GM19023 (cell line): ENCODE results near the gene LPCAT1.

Source experiments
- ATAC-seq: cut with Tn5 transposase; IDR thresholded peaks from one replicate; pipeline ENCODE4 v1.9.1; 2021; ENCODE audit warnings: mild to moderate bottlenecking, moderate library complexity; ENCODE audit not compliant: unreplicated experiment

LPCAT1 gene

DNA sequence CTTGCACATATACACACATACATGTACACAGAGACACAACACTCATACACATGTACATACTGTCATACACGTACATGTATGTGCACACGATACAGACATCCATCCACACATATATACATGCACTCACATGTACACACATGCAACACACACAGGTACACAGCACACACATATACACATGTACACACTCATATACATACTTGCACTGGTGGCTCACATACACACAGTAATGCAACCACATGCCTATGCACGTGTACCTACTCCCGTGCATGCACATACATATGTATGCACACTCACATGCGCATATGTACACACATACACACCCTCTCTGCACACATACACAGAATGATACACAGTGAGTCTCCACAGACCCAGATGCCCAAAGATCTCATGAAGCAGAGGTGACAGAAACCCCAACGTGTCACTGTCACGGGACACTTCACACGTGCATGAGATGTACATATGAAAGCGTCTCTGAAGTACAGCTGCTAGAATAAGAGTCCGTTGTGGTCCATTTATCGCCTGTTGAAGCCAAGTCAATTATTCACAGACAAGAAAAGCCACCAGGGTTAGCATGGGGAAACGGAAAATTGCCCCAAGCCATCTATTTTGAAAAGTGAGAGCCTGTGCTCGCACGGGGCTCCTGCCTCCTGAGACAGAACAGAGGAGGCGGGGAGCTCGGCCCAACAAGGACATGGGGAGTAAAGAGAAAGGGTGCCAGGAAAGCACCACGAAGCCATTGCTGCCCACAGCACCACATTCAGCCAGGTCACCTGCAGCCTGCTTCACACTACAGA lies 24.9 kb downstream of the LPCAT1 start:
- peak; percentile 36 for ATAC-seq

DNA sequence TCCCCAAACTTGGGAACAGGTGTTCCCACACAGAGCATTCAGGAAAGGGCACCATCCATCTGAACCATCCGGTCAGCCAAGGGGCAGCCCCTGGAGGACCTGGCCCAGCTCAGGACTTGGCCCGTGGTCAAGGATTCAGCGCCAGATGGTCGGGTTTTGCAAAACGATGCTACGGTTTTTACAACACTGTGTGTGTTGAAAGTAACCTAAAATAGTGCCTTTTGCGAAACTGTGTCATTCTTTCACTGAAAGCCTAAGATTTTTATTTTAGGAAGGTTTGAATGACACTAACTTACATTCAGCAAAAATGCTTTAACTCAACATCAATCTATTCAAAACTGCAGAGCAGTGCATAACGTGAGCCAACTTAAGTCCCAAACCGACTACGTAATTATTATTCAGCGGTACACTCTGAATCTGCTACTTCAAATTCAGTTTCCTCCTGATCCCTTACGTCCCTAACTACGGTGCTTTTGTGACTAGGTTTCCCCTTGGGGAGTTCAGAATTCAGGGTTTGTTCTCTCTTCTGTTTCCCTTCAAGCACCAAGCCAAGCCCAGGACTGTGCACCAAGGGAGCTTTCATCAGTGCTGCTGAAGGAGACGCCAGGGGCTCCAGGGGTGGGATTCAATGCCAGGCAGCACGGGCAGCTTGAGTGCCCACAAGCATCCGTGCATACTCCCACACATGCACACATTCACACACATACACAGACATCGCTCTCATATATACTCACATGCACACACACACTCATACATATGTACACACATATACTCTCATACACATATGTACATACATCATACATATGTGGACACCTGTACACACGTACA lies 25.8 kb downstream of the LPCAT1 start:
- ATAC-seq: peak; percentile 31

DNA sequence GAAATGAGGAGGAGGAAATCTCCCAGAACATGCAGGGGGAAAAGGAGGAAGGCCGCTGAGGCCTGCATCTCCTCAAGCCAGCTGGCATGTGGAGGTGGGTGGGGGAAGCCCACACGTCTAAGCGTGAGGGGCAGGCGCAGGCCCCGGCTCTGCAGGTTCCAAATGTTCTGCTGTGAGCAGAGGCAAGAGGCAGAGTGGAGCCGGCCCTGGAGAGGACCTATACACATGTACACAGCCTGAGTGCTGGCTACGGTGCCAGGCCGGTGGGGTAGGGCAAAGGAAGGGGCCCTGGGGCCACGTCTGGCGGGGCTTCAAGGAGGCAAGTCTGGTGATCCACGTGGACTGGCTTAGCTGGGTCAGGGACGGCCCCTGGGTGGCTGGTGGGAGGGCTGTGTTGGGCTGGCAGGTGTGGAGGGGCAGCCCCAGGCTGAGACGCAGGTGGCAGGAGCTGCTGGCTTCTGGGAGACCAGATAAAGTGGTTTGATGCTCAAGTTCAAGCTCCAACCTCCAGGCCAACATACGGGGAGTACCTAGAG lies 26.4 kb downstream of the LPCAT1 start:
- ATAC-seq: peak; percentile 42

DNA sequence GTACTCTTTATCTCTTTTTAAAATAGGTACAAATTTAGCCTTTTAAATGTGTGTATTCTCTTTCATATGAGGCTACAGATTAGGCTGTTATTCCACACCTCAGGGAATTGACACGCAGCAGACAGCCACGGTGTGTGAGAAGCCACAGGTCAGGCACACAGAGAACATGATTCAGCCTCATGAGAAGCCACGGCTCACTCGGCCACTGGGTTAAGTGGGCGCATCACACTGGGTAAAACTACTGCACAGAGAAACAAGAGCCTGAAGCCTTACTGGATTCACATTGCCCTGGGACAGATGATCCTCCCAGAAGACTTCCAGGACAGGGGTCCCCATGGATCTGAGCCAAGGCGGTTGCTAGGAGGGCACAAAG lies 28.2 kb downstream of the LPCAT1 start:
- no peak for ATAC-seq

DNA sequence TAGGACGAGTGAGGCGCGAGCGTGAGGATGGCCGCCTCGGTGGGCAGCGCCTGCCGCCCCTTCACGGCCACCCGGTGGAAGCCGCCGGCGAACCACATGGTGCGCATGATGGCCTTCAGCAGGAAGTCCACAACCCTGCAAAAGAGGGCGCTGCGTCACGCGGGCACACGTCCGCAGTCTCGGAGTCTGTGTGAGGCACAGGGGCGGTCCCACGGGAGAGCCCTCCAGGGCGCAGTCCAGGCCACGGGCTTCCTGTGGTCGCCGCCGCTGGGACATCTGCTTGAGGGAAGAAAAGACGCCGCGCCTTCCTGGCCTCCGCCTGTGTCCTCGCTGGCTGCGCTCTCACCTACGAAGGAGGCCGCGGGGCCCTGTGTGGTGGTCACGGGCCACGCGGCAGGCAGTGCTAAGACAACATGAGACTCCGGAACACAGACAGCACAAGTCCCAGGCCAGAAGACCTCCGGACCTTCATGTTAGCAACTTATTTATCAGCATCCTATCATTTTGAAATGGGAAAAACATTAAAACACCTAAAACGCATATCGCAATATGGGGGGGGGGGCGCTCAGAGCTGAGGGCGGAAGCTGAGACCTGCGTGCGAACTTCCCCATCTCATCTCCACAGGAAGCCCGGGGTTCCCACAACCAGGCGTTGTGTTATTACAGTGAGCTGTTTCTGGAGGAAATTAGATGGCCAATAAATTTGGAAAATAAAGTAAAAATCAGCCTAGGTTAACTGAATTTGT lies 28.8 kb downstream of the LPCAT1 start:
- ATAC-seq: no peak

DNA sequence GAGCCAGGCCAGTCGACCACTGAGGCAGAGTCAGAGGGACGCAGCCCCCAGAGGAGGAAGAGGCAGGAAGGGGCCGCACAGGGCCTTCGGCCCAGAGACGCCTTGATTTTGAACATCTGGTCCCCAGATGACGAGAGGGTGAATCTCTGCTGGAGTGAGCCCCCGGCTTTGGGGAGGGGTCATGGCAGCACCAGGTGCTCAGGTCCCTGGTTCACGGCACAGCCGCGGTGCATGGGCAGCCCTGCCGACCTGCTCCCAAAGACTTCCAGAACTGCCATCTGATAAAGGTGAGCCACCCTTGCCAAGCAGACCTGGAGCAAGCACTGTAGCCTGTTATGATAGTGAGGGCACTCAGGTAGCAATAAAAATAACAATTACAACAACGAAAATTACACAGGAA lies 29.8 kb downstream of the LPCAT1 start:
- no peak for ATAC-seq

DNA sequence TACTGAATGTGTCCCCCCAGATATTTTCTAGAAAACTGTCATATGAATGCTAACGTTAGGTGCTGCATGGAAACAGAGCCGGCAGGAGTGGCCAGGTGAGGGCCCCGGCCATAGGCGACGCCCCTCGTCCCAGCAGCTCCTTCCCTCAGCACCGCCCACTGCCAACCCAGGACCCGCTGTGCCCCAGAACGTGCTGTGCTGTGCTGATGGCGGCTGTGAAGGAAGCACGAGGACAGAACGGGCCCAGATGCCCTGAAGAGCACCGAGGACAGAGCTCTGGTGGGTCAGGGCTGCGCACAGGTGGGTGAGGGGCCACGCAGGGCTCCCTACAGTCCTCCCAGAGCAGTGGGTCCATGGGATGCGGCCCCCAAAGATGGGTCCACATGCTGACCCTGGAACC lies 30.3 kb downstream of the LPCAT1 start:
- no peak for ATAC-seq

DNA sequence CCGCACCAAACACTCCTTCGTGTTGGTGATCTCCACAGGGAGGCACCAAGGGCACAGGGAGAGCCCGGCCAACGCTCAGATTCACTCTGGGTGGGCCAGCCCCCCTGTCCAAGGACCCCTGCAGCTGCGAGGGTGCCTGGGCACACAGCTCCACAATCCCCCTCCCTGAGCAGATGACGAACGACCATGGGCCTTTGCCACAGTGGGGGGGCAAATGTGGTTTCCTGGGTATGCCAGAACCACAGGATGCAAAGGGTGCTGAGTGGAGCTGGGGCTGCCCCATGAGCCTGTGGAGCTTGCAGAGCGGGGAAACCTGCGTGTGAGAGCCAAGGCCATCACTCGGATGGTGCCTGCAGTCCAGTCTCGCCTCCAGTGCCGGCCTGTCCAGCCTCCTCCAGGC lies 31.0 kb downstream of the LPCAT1 start:
- ATAC-seq: no peak

DNA sequence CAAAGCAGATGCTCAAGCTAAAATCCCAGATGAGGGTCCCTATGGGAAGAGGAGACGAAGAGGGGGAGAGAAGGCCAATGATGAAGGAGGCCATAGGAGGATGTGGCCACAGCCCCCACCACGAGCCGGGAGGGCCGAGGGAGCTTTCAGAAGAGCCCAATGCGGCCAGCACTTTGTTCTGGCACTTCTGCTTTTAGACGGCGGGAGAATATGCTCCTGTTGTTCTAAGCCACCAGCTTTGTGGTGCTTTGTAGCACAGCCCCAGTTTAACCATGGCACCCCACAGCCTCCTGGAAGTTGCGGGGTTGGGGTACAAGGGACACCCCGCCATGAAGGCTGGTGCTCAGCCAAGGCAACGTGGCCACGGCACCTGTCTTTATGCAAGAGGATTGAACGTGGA lies 33.4 kb downstream of the LPCAT1 start:
- no peak for ATAC-seq

DNA sequence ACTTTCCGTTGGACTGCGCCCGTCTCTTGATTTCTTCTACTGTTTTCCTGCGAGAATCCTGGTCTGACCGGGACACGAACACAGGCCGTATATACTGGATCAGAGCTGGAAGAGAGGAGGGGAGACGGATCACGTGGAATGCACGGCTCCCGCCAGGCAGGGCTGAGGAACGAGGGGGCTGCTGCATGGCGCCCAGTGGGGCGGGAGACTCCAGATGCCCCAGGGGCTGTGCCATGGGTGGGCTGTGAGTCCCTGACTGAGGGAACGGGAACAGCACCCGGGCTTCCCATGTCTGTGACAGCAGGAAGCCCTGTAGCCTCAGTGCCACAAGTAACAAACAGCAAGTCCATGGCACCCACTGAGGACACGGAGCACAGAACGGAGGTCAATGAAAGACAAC lies 34.0 kb downstream of the LPCAT1 start:
- no peak for ATAC-seq

DNA sequence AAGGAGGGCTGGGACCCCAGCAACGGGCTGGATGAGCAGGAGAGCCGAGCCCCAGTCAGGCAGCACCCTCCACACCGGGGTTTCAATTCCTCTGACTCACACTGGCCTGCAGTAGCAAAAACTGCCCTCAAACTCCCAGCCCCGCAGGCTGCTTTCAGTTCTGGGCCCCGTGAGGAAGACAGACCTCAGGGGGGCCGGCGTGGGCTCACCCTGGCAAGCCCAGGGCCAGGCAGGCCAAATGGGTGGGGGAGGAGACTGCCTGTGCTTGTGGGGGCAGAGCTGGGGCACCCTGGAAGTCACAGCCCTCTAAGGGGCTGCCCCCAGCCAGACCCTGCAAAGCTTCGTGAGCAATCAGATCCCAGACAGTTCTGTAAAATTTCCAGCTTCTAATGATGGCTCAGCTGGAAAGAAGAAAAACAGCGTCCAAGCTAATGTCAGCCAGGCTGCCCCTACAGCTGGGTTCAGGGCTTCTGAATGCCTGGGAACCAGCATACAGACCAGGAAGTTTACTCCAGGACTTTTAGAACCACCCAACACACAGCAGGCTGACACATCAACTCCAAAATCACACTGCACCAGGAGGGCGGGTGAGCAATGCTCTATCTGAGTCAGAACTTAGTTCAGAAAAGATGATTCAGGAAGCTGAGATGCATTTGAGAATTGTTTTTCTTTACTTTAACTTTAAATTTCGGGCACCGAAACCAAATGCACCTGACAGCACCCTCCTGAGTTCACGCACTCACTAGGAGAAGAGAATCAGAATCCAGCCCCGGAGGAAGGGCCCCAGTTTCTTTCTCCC lies 34.7 kb downstream of the LPCAT1 start:
- ATAC-seq: peak; percentile 48

DNA sequence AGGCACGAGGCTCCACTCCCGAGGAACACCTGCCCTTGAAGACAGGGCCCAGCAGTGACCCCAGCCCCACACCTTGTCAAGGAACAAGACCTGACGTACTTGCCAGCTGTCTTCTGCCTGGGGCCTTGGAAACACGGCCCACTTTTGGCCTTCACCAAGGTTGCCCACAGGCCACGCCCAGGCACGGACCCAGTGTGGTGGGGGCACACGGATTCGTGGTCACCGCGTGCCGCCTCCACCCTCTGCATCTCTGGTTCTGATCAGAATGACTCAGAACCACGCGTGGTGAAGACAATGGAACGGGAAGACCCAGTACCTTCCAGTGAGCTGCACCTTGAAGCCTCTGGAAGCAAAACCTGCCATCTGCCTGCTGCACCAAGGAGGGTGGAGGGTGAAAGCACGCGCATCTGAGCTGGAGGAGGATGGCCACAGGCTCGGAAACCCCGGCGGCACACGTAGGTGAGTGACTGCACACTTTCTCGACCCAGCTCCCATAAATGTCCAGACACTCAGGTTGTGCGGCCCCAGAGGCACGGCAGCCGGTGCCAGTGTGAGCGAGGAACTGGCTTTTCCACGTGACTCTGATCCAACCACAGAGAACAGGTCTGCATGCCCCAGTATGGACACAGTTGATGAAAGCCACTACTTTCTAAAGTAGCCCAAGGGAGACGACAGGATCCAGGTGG lies 36.5 kb downstream of the LPCAT1 start:
- ATAC-seq: no peak

DNA sequence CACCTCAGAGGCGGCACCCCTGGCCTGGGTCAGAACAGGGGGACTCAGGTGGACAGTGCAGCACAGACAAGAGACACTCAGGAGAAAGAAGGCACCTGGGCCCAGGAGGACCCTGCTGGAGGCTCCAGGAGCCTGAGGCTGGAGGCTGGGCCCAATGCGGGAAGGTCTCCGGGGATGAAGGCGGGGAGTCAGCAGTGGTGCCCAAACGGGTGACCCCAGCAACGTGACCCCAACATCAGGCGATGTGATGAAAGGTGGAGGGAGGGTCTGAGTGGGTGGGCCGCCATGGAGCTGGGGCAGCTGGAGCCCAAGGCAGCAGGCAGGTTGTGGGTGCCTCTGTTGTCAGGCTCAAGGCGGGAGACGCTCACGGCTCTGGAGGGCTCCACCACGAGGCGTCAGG lies 37.5 kb downstream of the LPCAT1 start:
- no peak for ATAC-seq

DNA sequence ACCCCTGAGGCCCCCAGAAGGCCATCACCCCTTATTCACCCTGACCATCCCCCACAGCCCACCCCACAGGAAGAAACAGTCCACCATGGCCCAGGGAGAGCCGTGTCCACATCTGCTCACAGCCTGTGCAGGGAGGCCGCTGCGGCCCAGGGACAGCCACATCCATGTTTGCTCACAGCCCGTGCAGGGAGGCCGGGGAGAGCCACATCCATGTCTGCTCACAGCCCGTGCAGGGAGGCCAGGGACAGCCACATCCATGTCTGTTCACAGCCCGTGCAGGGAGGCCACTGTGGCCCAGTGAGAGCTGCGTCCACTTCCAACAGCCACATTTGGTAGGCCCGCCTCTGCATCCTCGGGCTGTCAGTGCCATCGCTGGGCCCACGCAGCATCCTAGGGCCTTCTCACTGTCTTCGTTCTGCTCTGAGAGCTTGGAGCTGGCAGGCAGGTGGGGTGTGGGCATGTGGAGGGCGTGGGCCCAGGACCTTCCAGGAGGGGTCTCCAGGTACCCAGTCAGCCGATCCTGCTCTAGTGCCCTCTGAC lies 38.1 kb downstream of the LPCAT1 start:
- no peak for ATAC-seq

DNA sequence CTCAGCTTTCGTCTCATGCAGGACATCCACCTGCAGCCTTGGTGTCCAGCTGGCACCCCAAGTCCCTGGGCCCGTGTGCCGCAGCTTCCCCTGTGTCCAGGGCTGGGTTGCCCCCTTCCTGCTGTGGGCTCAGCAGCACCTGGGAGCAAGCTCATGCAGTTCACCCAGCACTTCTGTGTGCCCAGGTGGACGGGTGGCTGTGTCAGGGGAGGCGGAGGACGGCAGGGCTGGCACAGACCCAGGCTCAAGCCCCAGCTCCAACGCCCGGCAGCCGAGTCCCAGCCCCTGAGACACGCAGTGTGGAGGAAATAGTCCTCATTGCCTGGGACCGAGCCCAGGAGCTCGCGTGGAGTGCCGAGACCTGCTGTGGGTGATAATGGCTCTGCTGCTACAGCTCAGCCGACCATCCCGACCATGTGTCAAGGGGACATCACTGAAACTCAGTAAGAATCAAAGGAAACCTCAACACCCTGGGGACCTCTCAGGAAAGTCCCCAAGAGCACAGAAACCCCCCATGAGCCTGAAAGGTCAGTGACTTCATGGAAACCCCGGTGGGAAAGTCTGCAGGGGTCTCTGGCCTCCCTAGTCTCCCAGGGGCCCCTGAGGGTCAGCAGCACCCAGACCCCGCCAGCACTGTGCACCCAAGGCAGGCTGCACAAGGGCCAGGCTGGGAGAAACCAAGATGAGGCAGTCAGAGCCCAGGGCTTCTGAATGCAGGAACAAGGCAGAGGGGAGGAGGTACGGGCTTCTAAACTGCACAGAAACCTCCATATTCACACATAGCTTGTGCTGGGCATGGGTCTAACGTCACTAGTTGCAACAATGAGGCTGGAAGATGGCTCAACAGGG lies 38.8 kb downstream of the LPCAT1 start:
- peak; percentile 61 for ATAC-seq

DNA sequence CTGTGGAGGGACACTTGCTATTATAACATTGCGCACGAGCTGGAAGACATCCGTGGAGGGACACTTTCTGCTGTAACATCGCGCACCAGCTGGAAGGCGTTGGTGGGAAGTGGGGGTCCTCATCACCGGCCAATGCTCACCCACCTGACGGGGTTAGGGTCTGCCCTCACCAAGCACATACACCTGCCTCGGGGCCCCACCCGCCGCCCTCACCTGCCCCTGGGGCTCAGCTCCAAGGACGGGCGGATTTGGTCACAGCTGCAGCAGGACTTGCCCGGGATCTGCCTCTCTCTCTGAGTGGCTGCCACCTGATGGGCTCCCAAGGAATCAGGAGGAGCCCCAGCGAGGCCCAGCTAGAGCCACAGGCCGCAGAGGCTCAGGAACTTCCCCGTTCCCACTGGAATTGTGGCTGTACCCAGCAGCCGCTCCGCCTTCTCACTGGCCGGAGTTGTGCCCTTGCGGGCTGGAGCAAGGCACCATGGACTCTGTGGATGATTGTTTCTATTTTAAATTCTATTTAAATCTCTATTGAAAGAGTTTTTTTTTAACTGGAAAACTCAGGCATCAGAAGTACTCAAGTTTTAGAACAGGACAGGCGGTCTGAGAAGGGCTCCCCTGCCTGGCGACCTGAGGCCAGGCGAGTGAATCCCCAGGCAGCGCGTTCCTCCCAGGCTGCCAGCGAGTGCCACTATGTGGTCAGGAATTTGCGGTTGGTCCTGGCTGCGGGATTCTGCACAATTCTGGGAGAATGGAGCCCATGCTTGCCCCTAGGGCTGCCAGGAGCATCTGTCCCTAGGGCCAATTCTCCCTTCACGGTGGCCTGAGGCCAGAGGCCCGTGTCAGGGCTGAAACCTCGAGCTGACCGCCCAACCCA lies 39.7 kb downstream of the LPCAT1 start:
- peak; percentile 2 for ATAC-seq

DNA sequence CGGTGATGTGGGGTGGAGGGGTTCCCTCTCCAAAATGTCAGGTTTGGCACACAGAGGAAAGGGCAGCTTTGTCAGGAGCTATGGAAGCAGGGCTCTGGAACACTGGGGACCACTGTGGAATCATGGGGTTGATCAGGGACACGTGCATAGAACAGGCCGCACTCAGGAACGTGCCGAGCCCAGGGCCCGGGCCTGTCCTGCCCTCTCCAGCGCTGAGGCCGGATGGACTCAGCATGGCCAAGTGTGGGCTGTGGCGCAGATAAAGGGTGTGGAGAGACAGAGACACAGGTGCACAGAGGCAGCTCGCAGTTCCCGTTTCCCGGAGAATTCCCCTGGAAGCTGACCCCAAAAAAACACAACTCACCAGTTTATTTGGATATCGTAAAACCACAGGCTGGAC lies 40.7 kb downstream of the LPCAT1 start:
- ATAC-seq: no peak

DNA sequence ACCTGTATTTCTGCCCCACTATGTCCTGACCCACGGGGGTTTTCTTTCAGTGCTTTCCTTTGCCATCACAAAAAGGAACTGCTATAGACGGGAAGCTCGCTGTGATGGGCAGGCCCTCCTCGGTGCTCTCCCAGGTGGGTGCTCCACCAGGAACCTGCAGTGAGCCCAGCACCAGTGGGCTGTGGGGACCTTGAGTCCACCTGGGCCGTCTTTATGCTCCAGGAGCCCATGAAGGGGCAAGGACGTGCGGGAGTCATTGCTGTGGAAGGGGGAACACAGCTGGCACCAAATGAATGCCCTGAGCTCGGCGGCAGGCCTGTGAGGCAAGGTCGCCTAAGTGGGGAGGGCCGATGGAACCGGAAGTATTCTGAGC lies 41.8 kb downstream of the LPCAT1 start:
- ATAC-seq: no peak
